Prostate gland (tissue), 2 donors: ENCODE data around the gene SYT13.

Experiments used
- POLR2A ChIP-seq: fragments of 450-650 bp; IDR thresholded peaks from one replicate; pipeline ENCODE4 v1.6.1; 2016; ENCODE audit warnings: antibody characterized with exemption, mild to moderate bottlenecking
- POLR2AphosphoS5 ChIP-seq: sonication (generic); formaldehyde crosslinking; IDR thresholded peaks from one replicate; pipeline ENCODE4 v1.6.1; 2017; ENCODE audit warnings: antibody characterized with exemption
- TF ChIP-seq, protein P1 (sequence below), 4 experiments: fragments of 200-600 bp in 2 of 4; fragments of 450-650 bp in 2 of 4; sonication (generic) in 2 of 4; IDR thresholded peaks; 1 replicate in 3 of 4; 2 replicates in 1 of 4; pipeline ENCODE4 v1.5.1; 2016 to 2019; ENCODE audit warnings: antibody characterized with exemption in 4 of 4, mild to moderate bottlenecking in 2 of 4, moderate library complexity in 2 of 4

DNA sequence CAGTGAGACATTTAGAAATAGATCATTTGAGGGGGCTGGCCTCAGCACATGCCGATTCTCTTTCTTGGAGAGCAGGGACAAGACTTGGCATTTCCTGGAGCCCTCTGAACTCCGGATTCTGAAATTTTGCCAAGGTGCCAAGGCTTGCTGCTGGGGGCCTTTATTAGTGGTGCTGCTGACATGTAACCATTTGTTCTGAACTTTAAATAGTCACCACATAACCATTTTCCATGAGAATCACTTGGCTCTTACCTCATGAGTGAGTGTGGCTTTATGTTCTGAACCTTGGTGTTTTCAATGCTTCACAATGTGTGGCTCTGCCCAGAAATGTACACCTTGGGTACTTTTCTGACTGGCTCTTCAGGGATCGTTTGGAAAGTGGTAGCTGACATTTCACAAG lies 33.3 kb downstream of the SYT13 start:
- TF ChIP-seq POLR2A (no peak), POLR2AphosphoS5 (no peak)
- TF ChIP-seq, protein P1, sequence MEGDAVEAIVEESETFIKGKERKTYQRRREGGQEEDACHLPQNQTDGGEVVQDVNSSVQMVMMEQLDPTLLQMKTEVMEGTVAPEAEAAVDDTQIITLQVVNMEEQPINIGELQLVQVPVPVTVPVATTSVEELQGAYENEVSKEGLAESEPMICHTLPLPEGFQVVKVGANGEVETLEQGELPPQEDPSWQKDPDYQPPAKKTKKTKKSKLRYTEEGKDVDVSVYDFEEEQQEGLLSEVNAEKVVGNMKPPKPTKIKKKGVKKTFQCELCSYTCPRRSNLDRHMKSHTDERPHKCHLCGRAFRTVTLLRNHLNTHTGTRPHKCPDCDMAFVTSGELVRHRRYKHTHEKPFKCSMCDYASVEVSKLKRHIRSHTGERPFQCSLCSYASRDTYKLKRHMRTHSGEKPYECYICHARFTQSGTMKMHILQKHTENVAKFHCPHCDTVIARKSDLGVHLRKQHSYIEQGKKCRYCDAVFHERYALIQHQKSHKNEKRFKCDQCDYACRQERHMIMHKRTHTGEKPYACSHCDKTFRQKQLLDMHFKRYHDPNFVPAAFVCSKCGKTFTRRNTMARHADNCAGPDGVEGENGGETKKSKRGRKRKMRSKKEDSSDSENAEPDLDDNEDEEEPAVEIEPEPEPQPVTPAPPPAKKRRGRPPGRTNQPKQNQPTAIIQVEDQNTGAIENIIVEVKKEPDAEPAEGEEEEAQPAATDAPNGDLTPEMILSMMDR (IDR thresholded peaks at IDR 0.05): no peak
